ENCODE results near the gene TUBA3D.
"Not testable (repeated sequence)": the region's sequence is repeated elsewhere in the genome, so short reads cannot be mapped to it uniquely, and the experiment has no call there.

DNA sequence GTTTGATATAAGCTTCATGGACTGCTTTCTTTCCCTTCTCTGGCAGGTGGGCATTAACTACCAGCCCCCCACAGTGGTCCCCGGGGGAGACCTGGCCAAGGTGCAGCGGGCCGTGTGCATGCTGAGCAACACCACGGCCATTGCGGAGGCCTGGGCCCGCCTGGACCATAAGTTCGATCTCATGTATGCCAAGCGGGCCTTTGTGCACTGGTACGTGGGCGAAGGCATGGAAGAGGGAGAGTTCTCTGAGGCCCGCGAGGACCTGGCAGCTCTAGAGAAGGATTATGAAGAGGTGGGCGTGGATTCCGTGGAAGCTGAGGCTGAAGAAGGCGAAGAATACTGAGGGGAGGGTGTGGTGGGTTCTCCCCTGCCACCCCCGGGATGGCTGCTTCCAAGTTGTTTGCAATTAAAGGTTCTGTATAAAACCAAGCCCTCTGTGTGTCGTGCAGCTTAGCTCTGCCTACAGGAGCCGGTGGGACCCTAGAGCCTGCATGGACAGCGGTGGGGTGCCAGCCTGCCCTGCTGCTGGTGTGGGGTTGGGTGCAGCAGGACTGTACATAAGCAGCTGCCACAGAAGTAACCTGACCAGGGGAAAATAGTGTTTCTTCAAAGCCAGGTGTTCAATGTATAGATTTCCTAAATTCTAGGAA is 6.7 kb downstream of the TUBA3D start:
- TF ChIP-seq, protein P1, sequence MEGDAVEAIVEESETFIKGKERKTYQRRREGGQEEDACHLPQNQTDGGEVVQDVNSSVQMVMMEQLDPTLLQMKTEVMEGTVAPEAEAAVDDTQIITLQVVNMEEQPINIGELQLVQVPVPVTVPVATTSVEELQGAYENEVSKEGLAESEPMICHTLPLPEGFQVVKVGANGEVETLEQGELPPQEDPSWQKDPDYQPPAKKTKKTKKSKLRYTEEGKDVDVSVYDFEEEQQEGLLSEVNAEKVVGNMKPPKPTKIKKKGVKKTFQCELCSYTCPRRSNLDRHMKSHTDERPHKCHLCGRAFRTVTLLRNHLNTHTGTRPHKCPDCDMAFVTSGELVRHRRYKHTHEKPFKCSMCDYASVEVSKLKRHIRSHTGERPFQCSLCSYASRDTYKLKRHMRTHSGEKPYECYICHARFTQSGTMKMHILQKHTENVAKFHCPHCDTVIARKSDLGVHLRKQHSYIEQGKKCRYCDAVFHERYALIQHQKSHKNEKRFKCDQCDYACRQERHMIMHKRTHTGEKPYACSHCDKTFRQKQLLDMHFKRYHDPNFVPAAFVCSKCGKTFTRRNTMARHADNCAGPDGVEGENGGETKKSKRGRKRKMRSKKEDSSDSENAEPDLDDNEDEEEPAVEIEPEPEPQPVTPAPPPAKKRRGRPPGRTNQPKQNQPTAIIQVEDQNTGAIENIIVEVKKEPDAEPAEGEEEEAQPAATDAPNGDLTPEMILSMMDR (IDR thresholded peaks at IDR 0.05), result not testable (repeated sequence)
- not testable (repeated sequence) for TF ChIP-seq POLR2AphosphoS5 (IDR thresholded peaks at IDR 0.05)

Data from prostate gland (tissue), 2 donors.